GM21737 (cell line): ENCODE data around the gene ORMDL3.

Experiments
- ATAC-seq: cut with Tn5 transposase; IDR thresholded peaks from one replicate; pipeline ENCODE4 v1.9.1; 2021; ENCODE audit warnings: mild to moderate bottlenecking, moderate library complexity; ENCODE audit not compliant: unreplicated experiment

Gene ORMDL3, protein sequence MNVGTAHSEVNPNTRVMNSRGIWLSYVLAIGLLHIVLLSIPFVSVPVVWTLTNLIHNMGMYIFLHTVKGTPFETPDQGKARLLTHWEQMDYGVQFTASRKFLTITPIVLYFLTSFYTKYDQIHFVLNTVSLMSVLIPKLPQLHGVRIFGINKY

DNA sequence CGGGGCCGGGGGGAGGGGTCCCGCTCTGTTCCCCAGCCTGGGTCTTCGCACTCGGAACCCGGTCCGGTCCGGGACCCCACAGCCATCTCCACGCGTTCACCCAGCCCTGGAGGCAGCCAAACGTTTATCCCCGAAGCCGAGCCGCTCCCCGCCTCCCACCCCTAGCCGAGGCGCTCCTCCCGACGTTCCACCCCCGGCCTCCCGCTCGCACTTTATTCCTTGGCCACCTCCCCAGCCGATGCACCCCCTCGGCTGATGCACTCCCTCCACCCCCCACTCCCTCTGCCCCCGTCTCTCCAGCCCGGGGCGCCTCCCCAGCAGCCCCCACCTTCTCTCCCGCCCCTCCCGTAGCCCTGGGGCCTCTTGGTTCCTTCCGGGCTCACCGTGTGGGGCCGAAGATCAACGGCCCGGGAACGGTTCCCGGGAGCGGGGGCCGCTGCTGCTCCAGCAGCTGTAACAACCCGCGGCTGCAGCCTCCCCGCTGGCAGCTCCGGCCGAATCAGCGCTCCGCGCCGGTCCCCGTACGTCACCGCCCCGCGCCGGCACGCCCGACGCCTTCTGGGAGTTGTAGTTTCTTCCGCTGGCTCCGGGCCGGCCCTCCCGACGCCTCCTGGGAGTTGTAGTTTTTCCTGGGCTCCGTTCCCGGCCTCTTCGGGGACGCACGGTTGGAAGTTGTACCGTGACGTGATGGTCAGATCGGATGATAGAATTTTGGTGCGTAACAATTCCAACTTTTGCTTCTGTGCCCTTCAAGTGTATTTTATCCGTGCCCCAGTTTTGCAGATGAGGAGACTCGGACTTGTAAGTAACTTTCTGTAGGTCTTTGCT is at the start of gene ORMDL3, which contains the start of gene LRRC3C:
Gene ORMDL3 (minus strand): TSS at position 501 of the 828 bp plus-strand sequence. CDS start 3,398 bp downstream, outside the sequence.
Gene LRRC3C (plus strand): TSS at position 632 of the 828 bp plus-strand sequence. CDS start 13,792 bp downstream, outside the sequence.
- peak; percentile 73 for ATAC-seq

DNA sequence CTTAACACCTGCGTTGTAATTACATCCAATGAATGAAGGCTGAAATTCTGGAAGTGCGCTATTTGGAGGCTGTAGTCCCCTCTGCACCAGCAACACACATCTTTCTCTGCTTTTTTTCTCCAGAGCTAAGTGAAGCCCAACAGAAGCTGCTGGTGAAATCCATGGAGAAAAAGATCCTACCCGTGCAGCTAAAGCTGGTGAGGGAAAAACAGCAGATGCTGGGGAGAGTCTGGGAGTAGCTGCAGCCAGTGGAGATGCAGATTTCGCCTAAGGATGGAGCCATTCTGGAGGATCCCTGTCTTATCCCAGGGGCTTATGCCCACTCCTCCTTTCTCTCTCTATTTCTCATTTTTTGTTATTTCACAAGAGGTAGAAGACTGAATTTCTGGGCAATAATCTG is 48.4 kb upstream of the ORMDL3 start:
- ATAC-seq = no peak

DNA sequence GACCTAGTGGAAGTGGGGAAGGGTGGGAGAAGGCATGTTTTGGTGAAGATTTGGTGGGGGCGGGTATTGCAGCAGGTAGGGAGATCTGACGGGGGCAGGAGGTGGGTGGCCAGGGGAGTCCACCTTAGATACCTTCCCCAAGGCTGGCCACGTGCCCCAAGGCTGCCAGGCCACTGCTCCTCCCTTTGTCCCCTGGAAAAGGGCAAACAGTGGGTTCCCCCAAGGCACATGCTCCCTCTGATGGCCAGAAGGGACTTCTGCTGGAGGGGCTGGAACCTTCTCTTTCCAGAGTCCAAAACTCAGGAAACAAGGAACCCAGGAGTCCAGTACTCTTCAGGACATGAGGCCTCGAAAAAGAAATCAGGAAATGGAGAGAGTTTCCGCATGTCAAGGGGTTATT is 47.0 kb upstream of the ORMDL3 start:
- ATAC-seq = no peak

DNA sequence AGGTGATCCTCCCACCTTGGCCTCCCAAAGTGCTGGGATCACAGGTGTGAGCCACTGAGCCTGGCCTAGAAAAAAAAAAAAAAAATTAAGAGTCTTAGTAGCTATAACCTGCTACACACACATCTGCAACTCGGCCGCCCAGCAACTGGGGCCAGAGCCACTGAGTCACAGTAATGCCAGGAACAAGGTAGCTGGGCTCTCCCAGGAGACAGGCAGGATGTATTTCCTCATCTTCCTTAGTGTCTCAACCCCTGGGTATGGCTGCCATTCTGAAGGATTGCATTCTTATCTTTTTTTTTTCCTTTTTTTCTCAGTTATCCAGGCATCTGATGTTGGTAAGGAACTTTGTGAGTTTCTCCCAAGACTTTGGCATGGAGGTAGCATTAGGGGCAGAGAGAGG is 46.1 kb upstream of the ORMDL3 start:
- no peak for ATAC-seq

DNA sequence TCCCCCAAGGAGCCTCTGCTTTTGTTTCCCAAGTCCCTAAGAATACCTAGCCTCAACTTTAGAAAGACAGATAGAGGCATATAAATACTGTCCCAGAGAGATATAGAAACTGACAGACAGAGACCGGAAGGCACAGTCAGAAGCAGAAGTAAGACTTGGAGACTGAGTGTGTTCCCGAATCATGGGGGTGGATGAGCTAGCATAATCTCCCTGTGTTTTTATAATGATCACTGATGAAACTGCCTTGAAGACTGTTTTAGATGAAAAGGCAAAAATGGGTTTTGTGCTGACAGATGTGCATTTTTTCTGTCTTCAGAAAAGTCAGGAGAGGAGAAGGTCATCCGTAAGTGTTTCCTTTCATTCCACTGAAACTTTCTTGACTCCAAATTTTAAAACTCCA is 44.9 kb upstream of the ORMDL3 start:
- no peak for ATAC-seq

DNA sequence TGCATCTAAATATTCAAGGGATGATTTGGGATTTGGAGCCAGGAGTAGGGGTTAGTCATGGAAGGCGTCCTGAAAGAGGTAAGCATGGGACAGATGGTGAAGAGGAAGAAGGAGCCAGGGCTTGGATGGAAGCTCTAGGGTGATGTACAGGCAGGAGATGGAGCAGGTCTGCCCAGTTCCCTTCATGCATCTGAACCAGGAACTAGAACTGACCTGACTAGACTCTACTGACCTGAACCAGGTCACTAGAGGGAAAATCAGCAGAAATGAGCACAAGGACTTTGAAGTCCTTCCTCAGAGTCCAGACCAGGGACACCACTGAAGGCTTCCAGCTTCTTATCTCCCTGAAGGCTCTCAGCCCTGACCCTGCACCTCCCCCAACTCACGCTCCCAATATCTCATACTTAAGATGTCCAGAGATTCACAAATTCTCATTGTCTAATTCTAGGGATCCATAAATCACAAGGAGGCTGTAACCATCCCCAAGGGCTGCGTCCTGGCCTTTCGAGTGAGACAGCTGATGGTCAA is 43.7 kb upstream of the ORMDL3 start:
- ATAC-seq = no peak

DNA sequence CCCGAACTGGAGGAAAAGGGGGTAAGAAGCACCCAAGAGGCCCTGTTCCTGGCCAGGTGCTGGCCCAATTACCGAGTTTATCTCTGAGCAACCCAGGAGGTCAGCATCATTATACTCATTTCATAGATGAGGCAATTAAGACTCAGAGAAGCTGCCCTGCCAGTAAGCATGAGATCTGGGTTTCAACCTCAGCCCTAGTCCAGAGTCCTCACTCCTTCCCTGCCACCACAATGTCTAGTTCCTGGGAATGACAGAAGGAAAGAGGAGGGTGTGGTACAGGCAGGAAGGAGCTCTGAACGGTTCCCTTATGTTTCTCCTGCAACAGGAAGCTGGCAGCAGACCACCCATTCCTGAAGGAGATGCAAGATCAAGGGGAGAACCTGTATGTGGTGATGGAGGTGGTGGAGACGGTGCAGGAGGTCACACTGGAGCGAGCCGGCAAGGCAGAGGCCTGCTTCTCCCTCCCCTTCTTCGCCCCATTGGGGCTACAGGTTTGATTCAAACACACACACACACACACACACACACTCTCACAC is 42.8 kb upstream of the ORMDL3 start:
- ATAC-seq = no peak

DNA sequence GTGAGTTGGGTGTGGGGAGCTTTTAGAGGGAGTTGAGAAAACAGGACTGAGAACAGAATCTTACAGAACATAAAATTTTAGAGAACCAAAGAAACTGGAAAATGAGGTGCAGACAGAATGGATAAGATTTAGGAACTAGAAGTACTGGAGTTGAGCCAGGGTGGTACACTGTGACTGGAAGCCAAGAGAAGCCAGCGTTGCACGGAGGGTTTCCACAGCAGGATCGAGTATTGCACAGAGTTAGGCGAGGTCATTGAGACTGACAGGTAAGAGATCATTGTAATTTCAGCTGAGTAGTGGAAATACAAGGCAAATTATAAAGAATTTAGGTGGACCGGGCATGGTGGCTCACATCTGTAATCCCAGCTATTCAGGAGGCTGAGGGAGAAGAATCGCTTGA is 42.0 kb upstream of the ORMDL3 start:
- no peak for ATAC-seq

DNA sequence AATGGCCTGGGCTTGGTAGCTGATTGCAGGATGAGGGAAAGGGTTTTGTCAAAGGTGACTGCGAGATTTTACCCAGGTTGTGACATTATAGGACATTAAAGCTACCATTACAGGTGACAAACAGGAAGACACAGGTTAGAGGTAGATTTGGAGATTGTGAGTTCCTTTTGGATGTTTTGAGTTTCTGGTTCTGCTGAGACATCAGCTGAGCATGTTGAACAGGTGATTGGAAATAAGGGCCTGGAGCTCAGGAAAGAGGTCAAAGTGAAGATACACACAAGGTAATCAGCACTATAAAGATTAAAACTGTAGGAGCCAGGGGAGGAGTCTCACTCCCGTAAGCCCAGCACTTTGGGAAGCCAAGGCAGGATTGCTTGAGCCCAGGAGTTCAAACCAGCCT is 41.4 kb upstream of the ORMDL3 start:
- ATAC-seq = no peak

DNA sequence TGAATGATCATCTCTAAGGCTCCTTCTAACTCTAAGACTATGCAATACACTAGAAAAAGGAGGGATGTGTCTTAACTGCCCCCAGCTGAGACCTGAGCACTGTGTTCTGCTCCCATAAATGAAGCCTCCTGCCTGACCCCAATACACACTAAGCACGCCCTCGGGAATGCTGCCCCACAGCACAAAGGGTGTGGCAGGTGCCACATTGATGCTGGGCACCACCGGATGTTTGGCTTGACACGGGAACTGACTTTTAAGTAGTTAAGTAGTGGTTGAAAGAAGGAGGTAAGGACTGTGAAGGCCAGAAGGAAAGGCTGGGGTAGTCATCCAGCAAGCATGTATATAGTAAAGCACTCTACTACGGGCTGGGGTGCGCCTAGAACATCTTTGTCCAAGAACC is 39.4 kb upstream of the ORMDL3 start:
- ATAC-seq = no peak

DNA sequence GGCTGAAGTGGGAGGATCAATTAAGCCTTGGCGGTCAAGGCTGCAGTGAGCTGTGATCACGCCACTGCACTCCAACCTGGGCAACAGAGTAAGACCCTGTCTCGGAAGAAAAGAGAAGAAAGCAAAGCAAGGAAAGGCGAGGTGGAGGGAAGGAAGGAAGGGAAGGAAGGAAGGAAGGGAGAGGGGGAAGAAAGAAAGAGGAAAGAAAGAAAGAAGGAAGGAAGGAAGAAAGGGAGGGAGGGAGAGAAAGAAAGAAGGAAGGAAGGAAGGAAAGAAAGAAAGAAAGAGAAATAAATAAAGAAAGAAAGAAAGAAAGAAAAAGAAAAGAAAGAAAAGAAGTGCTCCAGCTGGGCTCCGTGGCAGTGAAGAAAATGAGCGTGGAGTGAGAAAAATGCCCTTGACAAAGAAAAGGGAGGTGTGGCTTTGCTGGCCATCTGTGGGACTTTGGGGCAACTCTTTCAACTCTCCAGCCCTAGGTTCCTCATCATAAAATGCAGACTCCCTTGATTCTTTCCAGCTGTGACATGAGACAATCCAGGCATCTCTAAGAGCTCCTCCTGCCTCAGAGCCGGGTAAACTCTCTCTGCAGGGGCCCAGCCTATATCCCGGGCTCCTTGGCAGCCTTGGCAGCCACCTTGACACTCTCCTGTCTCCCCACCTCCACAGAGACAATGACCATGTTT is 37.8 kb upstream of the ORMDL3 start:
- ATAC-seq = no peak

DNA sequence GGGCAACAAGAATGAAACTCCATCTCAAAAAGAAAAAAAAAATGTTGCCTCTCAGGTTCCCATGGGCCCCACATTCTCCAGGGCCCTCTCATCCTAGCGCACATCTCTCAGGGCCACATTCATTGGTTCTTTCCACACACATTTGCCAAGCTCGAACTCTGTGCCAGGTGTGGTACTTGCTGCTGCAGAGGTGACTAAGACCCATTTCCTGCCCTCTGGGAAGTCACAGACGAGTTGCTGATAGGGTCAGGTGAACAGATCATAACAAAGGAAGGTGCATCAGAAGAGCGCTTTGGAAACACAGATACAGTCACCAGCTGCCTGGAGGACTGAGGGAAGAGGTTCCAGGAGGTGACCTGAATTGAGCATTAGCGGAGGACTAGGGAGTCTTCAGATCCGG is 36.4 kb upstream of the ORMDL3 start:
- no peak for ATAC-seq

DNA sequence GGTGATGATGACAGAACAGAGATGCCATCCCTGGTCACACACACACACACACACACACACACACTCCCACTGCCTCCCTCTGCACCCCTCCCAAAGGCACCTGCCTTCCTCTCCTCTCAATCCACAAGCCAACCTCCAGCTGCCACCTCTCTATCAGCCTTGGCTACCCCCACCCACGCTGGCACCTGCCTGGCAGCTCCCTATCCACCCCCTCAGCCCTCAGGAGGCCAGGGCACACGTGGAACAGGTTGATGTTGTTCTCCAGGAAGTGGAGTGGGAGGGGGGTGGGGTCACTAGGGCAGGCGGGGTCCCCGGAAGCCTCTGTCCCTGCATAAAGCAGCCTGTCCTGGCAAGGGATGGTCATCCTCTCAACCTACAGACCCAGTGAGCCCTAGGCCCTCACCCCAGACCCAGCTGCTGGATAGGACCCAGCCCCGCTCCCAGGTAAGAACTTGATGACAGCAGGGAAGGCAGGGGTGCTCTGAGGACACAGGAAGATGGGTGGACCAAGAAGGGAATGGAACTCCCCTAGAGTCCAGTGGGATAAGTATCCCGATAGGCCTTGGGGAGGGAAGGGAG is 35.3 kb upstream of the ORMDL3 start, which contains the start of gene GSDMA:
Gene GSDMA (plus strand): TSS at position 363 of the 579 bp plus-strand sequence. CDS start 2,684 bp downstream, outside the sequence.
- ATAC-seq = no peak

DNA sequence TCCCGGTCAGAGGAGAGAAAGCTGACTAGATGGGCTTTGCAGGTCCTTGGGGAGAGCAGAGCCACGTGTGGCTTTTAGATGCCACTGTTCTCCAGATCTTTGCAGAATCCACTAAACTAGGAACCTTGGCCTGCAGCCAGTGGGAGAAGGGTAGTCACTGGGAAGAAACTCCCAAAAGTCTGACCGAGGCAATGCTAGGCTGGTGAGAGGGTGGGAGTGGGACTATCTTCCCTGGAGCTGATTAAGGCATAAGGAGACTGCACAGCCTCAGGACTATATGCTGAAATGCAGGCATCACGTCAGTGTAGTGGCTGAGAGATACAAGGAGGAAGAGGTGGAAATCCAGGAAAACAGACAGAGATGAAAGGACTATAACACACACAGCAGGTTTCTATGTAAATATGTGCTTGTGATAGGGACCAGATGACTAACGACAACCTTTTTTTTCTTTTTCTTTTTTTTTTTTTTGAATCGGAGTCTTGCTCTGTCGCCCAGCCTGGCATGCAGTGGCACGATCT is 33.2 kb upstream of the ORMDL3 start:
- ATAC-seq = no peak

DNA sequence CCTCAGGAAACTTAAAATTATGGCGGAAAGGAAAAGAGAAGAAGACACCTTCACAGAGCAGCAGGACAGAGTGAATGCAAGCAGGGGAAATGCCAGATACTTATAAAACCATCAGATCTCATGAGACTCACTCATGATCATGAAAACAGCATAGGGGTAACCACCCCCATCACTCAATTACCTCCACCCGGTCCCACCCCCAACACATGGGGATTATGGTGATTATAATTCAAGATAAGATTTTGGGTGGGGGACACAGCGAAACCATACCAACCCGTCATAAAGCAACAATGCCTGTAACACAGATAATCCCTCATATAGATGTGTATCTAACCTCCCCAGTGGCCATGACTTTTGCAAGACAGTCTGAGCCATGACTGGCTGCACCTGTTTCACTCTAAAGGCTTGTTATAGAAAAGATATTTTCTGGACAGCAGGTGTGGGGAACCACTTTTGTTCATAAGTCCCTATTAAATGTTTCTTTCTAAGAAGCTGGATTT is 28.4 kb upstream of the ORMDL3 start:
- no peak for ATAC-seq

DNA sequence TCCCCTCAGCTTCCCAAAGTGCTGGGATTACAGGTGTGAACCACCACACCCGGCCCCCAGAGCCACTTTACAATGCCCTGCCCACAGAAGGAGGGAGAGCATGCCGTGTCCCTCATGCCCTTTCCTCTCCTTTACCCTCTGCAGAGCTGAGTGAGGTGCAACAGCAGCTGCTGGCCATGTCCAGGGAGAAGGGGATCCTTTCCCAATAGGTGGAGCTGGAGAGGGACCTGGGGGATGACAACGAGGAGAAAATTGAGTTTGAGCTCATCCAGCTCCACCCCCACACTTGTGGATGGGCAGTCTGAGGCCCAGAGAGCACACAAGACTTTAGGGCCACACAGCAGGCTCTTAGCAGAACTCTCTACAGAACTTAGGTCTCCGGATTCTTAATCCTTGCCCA is 27.5 kb upstream of the ORMDL3 start:
- ATAC-seq = no peak

DNA sequence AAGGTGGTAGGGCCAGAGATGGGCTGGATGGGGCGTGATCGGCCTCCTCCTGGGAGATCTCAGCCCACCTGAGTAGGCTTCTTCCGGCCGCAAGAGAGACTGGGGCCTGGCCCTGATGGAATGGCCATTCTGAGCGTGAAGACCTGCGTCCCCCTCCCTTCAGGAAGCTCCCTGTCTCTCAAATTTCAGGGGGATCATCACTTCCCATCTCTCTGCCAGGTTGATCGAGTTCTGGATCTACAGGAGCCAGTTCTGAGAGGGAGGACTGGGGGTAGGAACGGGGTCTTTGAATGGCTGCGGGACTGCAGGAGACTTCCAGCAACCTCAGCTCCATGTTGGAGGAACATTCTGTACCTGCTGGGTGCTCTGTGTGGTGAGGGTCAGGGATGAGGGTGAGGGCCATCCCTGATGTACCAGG is 26.1 kb upstream of the ORMDL3 start:
- ATAC-seq = no peak

DNA sequence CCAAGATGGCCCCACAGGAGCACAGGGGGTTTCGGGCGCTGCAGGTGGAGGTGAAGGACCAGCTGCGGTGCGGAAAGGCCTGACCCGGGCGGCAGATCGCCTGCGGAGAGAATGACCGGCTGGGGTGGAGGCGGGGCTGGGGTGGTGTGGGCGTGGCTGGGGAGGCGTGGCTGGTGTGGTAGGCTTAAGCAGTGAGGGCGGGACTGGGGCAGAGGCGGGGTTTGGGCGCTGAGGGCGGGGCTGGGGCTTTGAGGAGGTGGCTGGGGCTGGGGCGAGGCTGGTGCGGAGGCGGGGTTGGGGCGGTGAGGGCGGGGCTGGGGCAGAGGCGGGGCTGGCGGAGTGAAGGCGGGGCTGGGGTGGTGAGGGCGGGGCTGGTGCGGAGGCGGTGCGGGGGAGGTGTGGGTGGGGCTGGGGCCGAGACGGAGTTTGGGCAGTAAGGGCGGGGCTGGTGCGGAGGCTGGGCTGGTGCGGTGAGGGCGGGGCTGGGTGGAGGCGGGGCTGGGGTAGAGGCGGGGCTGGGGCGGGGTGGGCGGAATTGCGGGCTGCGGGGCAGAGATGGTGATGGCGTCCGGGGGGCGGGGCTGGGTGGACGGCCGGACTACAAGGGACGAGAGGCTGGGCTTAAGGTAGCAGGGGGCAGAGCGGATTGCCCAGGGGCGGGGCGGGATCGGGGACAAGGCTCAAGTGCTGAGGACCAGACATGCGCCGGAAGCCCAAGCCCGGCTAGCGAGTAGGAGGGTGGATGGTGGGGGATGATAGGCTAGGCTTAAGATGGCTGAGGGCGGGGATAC is 25.5 kb upstream of the ORMDL3 start:
- peak; percentile 60 for ATAC-seq

DNA sequence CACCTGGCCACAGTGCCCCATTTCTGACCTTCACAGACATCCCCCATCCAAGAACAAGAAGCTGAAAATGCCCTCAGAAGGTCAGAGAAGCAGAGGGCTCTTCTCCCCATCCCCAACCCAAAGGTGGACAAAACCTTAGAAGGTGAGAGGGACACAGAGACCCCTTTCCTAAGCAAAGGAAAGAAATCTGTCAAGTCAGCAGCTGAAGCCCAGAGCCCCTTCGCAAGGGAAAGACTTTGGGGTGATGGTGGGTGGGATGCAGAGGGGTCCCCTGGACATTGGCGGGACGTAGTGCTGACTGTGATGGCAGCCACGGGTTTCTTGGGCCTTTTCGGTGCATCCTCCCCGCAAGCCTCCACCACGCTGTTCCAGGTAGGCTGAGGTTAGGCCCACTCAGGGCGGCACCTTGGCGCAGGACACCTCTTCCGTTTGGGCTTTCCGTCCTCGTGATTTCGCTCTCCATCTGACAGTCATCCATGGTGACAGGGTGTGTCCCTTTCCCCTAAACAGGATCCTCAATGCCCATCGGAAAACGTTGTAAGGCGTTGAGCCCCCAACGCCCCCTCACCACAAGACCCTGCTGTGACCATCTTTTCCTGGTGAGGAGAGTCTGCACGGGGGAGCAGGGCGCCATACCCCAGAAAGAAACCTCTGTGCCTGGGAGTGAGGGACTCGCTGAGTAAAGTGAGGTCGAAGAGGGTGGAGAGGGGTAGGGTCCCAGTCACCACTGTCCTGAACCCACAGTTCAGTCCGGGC is 24.7 kb upstream of the ORMDL3 start:
- no peak for ATAC-seq
